ENCODE results near the gene DSN1. TPM values are rescaled to one million over a fixed set of nuclear protein-coding genes. Genes with fewer than 3 reads are reported as not detected.

Gene DSN1
- total and polyA plus RNA-seq, 11 donors, result 3.2 to 7.0 (median 4.9) TPM

DNA sequence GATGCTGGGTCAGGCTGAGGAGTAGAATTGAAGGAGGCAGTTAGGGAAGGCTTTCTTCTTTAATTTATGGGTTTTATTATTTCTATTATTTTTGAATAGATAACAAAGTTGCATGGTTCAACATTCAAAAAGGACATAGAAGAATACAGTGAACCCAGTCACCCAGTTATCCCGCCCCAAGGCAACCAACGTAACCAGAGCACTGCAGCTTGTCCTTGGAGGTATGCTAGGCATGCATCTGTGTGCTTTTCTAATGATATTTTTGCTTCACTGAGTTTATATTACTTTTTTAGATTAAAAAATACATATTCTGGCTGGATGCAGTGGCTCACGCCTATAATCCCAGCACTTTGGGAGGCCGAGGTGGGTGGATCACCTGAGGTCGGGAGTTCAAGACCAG lies 47.4 kb upstream of the DSN1 start:
- intact Hi-C loops (cut with DNase I), result loop anchor here in 3 of 10 donors (5.0 kb wide), 1 partner anchor 41 kb away; a partner anchor contains a TSS
- peak overlapping the region in 1 of 12 donors; percentile 69 for H3K27ac ChIP-seq
- WGBS, 4 donors, result 86 to 88% (median 86%) methylated on average over 5 of the region's 5 CpGs

DNA sequence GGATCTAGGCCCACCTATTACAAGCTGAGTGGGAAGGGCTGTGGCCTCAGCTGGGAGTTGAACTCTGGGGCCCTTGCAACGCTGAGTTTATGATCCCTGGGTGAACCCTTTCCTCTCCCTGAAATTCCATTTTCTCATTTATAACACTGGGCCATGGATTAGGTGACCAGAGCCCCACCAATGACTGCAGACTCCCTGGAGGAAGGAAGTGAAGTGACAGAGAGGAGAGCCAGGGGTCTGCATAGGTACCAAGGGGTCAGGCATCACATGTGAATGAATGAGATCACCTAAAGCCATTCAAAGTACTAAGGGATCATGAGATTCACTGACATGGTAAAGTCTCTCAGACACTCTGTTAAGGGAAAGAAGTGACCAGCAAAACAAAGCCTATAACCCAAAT lies 46.5 kb upstream of the DSN1 start:
- Histone ChIP-seq H3K36me3 (peaks cover 3 to 80% (median 50%) of the 10 kb centered on the region in 9 donors), H3K4me3 (no peak overlapping the region), H3K27me3 (no peaks in the 10 kb centered on the region), H3K27ac (peak overlapping the region in 6 of 12 donors; percentile 13 to 69 (median 27)), H3K9me3 (no peaks in the 10 kb centered on the region), H3K4me1 (peaks cover 0 to 46% (median 22%) of the 10 kb centered on the region in 12 donors)
- DNase-seq, result no peak
- TF ChIP-seq, protein P1, sequence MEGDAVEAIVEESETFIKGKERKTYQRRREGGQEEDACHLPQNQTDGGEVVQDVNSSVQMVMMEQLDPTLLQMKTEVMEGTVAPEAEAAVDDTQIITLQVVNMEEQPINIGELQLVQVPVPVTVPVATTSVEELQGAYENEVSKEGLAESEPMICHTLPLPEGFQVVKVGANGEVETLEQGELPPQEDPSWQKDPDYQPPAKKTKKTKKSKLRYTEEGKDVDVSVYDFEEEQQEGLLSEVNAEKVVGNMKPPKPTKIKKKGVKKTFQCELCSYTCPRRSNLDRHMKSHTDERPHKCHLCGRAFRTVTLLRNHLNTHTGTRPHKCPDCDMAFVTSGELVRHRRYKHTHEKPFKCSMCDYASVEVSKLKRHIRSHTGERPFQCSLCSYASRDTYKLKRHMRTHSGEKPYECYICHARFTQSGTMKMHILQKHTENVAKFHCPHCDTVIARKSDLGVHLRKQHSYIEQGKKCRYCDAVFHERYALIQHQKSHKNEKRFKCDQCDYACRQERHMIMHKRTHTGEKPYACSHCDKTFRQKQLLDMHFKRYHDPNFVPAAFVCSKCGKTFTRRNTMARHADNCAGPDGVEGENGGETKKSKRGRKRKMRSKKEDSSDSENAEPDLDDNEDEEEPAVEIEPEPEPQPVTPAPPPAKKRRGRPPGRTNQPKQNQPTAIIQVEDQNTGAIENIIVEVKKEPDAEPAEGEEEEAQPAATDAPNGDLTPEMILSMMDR (IDR thresholded peaks at IDR 0.05), result no peak
- no peak for TF ChIP-seq POLR2A (IDR thresholded peaks at IDR 0.05)
- 18 to 45% (median 28%) methylated on average over 1 of the region's 1 CpG for WGBS, 4 donors
- intact Hi-C loops (cut with DNase I), result loop anchor here in 3 of 10 donors (5.0 kb wide), 1 partner anchor 42 kb away; a partner anchor contains a TSS
- ATAC-seq, result no peak

More for the DNA sequence above, 47.4 kb upstream of the DSN1 start:
- Histone ChIP-seq H3K4me1 (peaks cover 0 to 46% (median 22%) of the 10 kb centered on the region in 12 donors), H3K36me3 (peaks cover 0 to 79% (median 50%) of the 10 kb centered on the region in 9 donors), H3K4me3 (no peak overlapping the region), H3K27me3 (no peaks in the 10 kb centered on the region), H3K9me3 (no peaks in the 10 kb centered on the region)
- no peak for ATAC-seq
- TF ChIP-seq, protein P1 (IDR thresholded peaks at IDR 0.05), result no peak
- TF ChIP-seq POLR2A (IDR thresholded peaks at IDR 0.05), result no peak
- no peak for DNase-seq

DNA sequence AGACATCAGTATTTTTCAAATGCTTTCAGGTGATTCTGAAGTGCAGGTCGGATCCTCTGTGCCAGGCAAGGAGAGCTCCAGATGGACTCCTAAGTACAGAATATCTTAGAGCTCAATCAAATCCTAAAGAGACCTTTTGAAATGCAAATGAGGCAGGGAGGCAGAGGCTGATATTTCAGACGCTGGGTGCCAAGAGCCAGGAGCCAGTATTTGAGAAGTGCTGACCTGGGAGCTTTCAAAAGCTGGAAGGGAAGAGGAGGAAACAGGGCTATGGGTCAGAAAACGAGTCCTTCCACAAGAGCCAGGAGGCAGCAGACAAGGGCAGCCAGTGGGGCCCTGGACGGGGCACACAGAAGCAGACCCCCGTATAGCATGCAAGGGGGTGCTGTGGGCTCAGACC lies 46.1 kb upstream of the DSN1 start:
- TF ChIP-seq POLR2A (IDR thresholded peaks at IDR 0.05), result no peak
- TF ChIP-seq, protein P1 (IDR thresholded peaks at IDR 0.05), result peak in 1 of 12 donors; percentile 8
- no peak for DNase-seq
- ATAC-seq, result peak in 3 of 4 donors; percentile 12 to 41 (median 23)
- H3K36me3 ChIP-seq, result peaks cover 3 to 80% (median 50%) of the 10 kb centered on the region in 9 donors
- 24 to 34% (median 28%) methylated on average over 5 of the region's 5 CpGs for WGBS, 4 donors
- H3K27ac ChIP-seq, result peak overlapping the region in 6 of 12 donors; percentile 13 to 48 (median 27)
- no peaks in the 10 kb centered on the region for H3K27me3 ChIP-seq
- intact Hi-C loops (cut with DNase I), result loop anchor here in 3 of 10 donors (5.0 kb wide), 1 partner anchor 43 kb away; a partner anchor contains a TSS
- H3K4me3 ChIP-seq, result no peak overlapping the region
- H3K4me1 ChIP-seq, result peaks cover 0 to 46% (median 22%) of the 10 kb centered on the region in 12 donors
- no peaks in the 10 kb centered on the region for H3K9me3 ChIP-seq

DNA sequence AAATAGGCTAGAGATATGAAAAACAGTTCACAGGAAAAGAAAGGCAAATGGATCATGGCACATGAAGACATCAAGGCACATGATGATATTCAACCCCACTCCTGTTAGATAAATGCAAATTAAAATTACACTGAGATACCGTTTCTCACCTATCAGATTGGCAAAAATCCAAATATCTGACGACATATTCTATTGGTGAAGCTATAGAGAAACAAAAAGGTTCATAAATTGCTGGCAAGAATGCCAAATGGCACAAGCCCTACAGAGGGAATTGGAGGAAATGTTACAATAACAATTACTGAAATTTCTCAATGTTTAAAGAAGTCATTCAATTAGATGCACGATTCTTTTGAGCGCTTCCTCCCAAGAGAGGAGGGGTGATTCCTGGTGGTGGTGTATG lies 45.3 kb upstream of the DSN1 start:
- Histone ChIP-seq H3K36me3 (peaks cover 3 to 80% (median 50%) of the 10 kb centered on the region in 9 donors), H3K9me3 (no peaks in the 10 kb centered on the region), H3K27ac (no peak overlapping the region), H3K27me3 (no peaks in the 10 kb centered on the region), H3K4me3 (no peak overlapping the region), H3K4me1 (peaks cover 0 to 46% (median 22%) of the 10 kb centered on the region in 12 donors)
- ATAC-seq (no peak), DNase-seq (no peak)
- 52 to 57% (median 54%) methylated on average over 4 of the region's 4 CpGs for WGBS, 4 donors
- intact Hi-C loops (cut with DNase I), result no loop called here
- TF ChIP-seq, protein P1 (IDR thresholded peaks at IDR 0.05), result no peak
- TF ChIP-seq POLR2A (IDR thresholded peaks at IDR 0.05), result no peak
